ENCODE data around the gene FIG4. TPM values are rescaled to one million over a fixed set of nuclear protein-coding genes. Genes with fewer than 3 reads are reported as not detected.

The FIG4 gene
- total and polyA plus RNA-seq, 2 of the 13 experiments (the other 11 are each of a cell fraction or from before 2014, with no cell fraction given) = 5.5 to 7.9 TPM

GRCh38 chr6:109690737-109691621 is at the start of gene FIG4, which contains the start of gene AK9 (continued):
- no peak for TF ChIP-seq SNRNP70 (IDR thresholded peaks at IDR 0.05; ENCODE audit: low read depth, low read length)
- TF ChIP-seq FOXO4 (CRISPR knock-in tag; conservative IDR thresholded peaks at IDR 0.05) = no peak
- TF ChIP-seq PHB2 (IDR thresholded peaks at IDR 0.05; ENCODE audit: partially characterized antibody) = no peak
- no peak for TF ChIP-seq FIP1L1 (IDR thresholded peaks at IDR 0.05; ENCODE audit: borderline replicate concordance, insufficient read depth, low read depth, low read length)
- no peak for TF ChIP-seq ARID2 (CRISPR knock-in tag; IDR thresholded peaks at IDR 0.05; ENCODE audit: borderline replicate concordance)
- no peak for TF ChIP-seq ADNP (CRISPR knock-in tag; IDR thresholded peaks at IDR 0.05)
- TF ChIP-seq HOXA9 (CRISPR knock-in tag; IDR thresholded peaks at IDR 0.05; ENCODE audit: borderline replicate concordance) = no peak
- TF ChIP-seq ZNF512 (CRISPR knock-in tag; IDR thresholded peaks at IDR 0.05) = no peak
- peak; percentile 58; the same call in 1 of the 2 replicates for TF ChIP-seq IRF9 (CRISPR knock-in tag; IDR thresholded peaks at IDR 0.05; ENCODE audit: borderline replicate concordance)
- TF ChIP-seq ZNF543 (CRISPR knock-in tag; IDR thresholded peaks at IDR 0.05) = no peak
- TF ChIP-seq ZBTB7B (CRISPR knock-in tag; IDR thresholded peaks at IDR 0.05) = no peak
- peak; percentile 60; the same call in 1 of the 2 replicates for TF ChIP-seq KDM5B (CRISPR knock-in tag; IDR thresholded peaks at IDR 0.05; ENCODE audit: borderline replicate concordance)
- TF ChIP-seq ZNF280D (CRISPR knock-in tag; IDR thresholded peaks at IDR 0.05) = no peak
- TF ChIP-seq ATAD3A (CRISPR knock-in tag; IDR thresholded peaks at IDR 0.05) = no peak
- no peak for TF ChIP-seq ZNF354B (CRISPR knock-in tag; IDR thresholded peaks at IDR 0.05)
- TF ChIP-seq ZNF230 (CRISPR knock-in tag; IDR thresholded peaks at IDR 0.05) = peak; percentile 88
- TF ChIP-seq GPN1 (CRISPR knock-in tag; IDR thresholded peaks at IDR 0.05; ENCODE audit: borderline replicate concordance) = no peak
- no peak for TF ChIP-seq ZMYM3 (CRISPR knock-in tag; IDR thresholded peaks at IDR 0.05)
- TF ChIP-seq PHF5A (CRISPR knock-in tag; IDR thresholded peaks at IDR 0.05; ENCODE audit: low read depth, unreplicated experiment) = no peak
- TF ChIP-seq ZNF337 (CRISPR knock-in tag; IDR thresholded peaks at IDR 0.05; ENCODE audit: borderline replicate concordance, low read depth) = no peak
- no peak for TF ChIP-seq REL (CRISPR knock-in tag; conservative IDR thresholded peaks at IDR 0.05)
- no peak for TF ChIP-seq JDP2 (CRISPR knock-in tag; IDR thresholded peaks at IDR 0.05; ENCODE audit: borderline replicate concordance)

Data from HepG2 (cell line).